Spleen (tissue), 7 donors: ENCODE measurements around the gene LCOR.

Experiments
- CTCF ChIP-seq, 11 experiments: fragments of 200-600 bp in 7 of 11; fragments of 450-650 bp in 4 of 11; sonication (generic) in 4 of 11; IDR thresholded peaks in 8 of 11; conservative IDR thresholded peaks in 3 of 11; 1 replicate in 7 of 11; 2 replicates in 4 of 11; pipeline versions ENCODE4 v1.4.0 to v1.8.0; 2016 to 2021; ENCODE audit warnings: antibody characterized with exemption in 11 of 11, inconsistent platforms in 4 of 11, mild to moderate bottlenecking in 1 of 11
- POLR2A ChIP-seq, 3 donors: fragments of 450-650 bp; IDR thresholded peaks; one replicate each; pipeline ENCODE4 v1.5.1; 2017; ENCODE audit warnings: antibody characterized with exemption in 3 of 3, mild to moderate bottlenecking in 1 of 3
- POLR2AphosphoS5 ChIP-seq, 3 donors: sonication (generic); formaldehyde crosslinking; IDR thresholded peaks; one replicate each; pipeline ENCODE4 v1.5.1; 2017; ENCODE audit warnings: antibody characterized with exemption in 3 of 3
- donor health status: DM: no; HTN: no; CAD: no; lungs with moderate emphysema.
- donor health status: DM: no; HTN: no; CAD: no.
- donor health status: DM: no; HTN: no; CAD: no.

- TF ChIP-seq CTCF (IDR thresholded peaks at IDR 0.05 in 8 of 11, conservative IDR thresholded peaks at IDR 0.05 in 3 of 11), result no peak
- no peak for TF ChIP-seq POLR2AphosphoS5 (IDR thresholded peaks at IDR 0.05)
- no peak for TF ChIP-seq POLR2A (IDR thresholded peaks at IDR 0.05)
Measured at GRCh38 chr10:96951954-96952353, 119.9 kb downstream of the LCOR start.
